ENCODE results near the gene UNC5C. TPM values are rescaled to one million over a fixed set of nuclear protein-coding genes. Genes with fewer than 3 reads are reported as not detected.

Gene UNC5C
- total RNA-seq, 2 experiments from 2014 or later: not detected

- H3K27ac Mint-ChIP-seq: no peak overlapping the region
- peaks cover 1% of the 10 kb centered on the region for H3K4me1 Mint-ChIP-seq
- H3K4me3 Mint-ChIP-seq: no peak overlapping the region
- H3K9me3 Mint-ChIP-seq: no peaks in the 10 kb centered on the region
- no peak for DNase-seq
- no peaks in the 10 kb centered on the region for H3K36me3 Mint-ChIP-seq
- no peaks in the 10 kb centered on the region for H3K27me3 Mint-ChIP-seq
These were observed 329.7 kb downstream of the UNC5C start for GRCh38 chr4:95219109-95219508.

GRCh38 chr4:95217197-95217596 lies 331.6 kb downstream of the UNC5C start:
- Mint-ChIP-seq H3K36me3 (no peaks in the 10 kb centered on the region), H3K27ac (no peak overlapping the region), H3K9me3 (no peaks in the 10 kb centered on the region), H3K27me3 (peaks cover 6% of the 10 kb centered on the region), H3K4me3 (no peak overlapping the region), H3K4me1 (peaks cover 2% of the 10 kb centered on the region)
- no peak for DNase-seq

- no peak for DNase-seq
- no peak overlapping the region for H3K4me3 Mint-ChIP-seq
- no peaks in the 10 kb centered on the region for H3K36me3 Mint-ChIP-seq
- H3K9me3 Mint-ChIP-seq: no peaks in the 10 kb centered on the region
- peaks cover 6% of the 10 kb centered on the region for H3K27me3 Mint-ChIP-seq
- H3K4me1 Mint-ChIP-seq: peaks cover 2% of the 10 kb centered on the region
- H3K27ac Mint-ChIP-seq: no peak overlapping the region
These were observed 332.1 kb downstream of the UNC5C start for GRCh38 chr4:95216636-95217035.

DNA sequence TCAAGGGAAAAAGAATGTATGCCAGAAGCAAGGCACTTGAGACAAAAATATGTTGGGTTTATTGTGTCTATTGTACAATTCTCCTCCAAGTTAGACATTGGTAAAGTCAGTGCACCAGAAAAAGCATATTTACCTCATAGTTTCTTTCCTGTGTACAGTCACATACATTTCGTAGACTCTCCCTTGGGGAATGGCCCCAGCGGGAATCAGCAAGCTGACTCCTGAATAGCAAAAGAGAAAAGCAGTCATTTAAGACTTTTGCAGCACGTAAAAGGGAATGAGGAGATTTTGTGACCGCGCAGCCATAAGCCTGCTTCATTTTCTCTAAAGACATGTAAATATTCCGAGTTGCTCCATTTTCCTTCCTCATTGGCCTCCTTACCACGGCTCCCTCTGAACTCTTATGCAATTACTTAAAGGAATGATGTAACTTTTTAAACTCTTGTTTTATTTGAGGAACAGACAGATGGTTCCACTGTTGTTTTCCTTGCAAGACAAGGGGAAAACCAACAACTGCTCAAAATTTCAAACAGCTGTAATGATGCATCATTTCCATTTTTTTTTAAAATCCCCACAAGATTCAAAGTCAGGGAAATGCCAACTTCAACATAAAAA lies 332.7 kb downstream of the UNC5C start:
- Mint-ChIP-seq H3K9me3 (no peaks in the 10 kb centered on the region), H3K27ac (no peak overlapping the region), H3K4me3 (no peak overlapping the region), H3K4me1 (peaks cover 2% of the 10 kb centered on the region), H3K27me3 (peaks cover 6% of the 10 kb centered on the region), H3K36me3 (no peaks in the 10 kb centered on the region)
- DNase-seq: no peak

DNA sequence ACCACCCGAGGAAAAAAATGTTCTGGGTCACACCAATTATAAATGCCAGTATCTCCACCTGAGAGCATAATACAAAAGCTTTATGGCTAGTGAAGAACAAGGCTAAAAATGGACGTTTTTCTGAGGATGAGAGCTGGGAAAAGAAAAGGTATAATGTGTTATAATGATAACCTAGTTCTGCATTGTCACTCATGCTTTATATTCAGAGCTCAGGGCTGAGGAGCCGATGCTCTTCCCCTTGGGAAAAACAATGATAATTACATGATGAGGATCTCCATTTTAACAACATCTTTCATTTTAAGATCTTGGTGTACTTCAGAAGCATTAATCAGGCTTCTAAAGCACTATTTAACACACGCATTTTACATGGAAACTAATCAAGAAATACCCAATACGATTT lies 333.7 kb downstream of the UNC5C start:
- no peak overlapping the region for H3K4me3 Mint-ChIP-seq
- no peak for DNase-seq
- no peak overlapping the region for H3K27ac Mint-ChIP-seq
- no peaks in the 10 kb centered on the region for H3K36me3 Mint-ChIP-seq
- H3K9me3 Mint-ChIP-seq: no peaks in the 10 kb centered on the region
- peaks cover 6% of the 10 kb centered on the region for H3K27me3 Mint-ChIP-seq
- H3K4me1 Mint-ChIP-seq: peaks cover 2% of the 10 kb centered on the region

- DNase-seq: no peak
- H3K4me1 Mint-ChIP-seq: peaks cover 2% of the 10 kb centered on the region
- no peak overlapping the region for H3K4me3 Mint-ChIP-seq
- H3K27ac Mint-ChIP-seq: no peak overlapping the region
- no peaks in the 10 kb centered on the region for H3K36me3 Mint-ChIP-seq
- peaks cover 6% of the 10 kb centered on the region for H3K27me3 Mint-ChIP-seq
- H3K9me3 Mint-ChIP-seq: no peaks in the 10 kb centered on the region
These were observed 334.4 kb downstream of the UNC5C start for GRCh38 chr4:95214408-95214807.

GRCh38 chr4:95213366-95213765 lies 335.4 kb downstream of the UNC5C start:
- Mint-ChIP-seq H3K9me3 (no peaks in the 10 kb centered on the region), H3K4me3 (no peak overlapping the region)

GRCh38 chr4:95212692-95213091 lies 336.1 kb downstream of the UNC5C start:
- no peaks in the 10 kb centered on the region for H3K36me3 Mint-ChIP-seq
- H3K4me1 Mint-ChIP-seq: peaks cover 2% of the 10 kb centered on the region
- peaks cover 6% of the 10 kb centered on the region for H3K27me3 Mint-ChIP-seq
- no peaks in the 10 kb centered on the region for H3K9me3 Mint-ChIP-seq
- H3K4me3 Mint-ChIP-seq: no peak overlapping the region
- no peak for DNase-seq
- H3K27ac Mint-ChIP-seq: no peak overlapping the region

More at GRCh38 chr4:95213366-95213765, 335.4 kb downstream of the UNC5C start:
- Mint-ChIP-seq H3K36me3 (no peaks in the 10 kb centered on the region), H3K27ac (no peak overlapping the region), H3K4me1 (peaks cover 2% of the 10 kb centered on the region), H3K27me3 (peaks cover 6% of the 10 kb centered on the region)
- no peak for DNase-seq

DNA sequence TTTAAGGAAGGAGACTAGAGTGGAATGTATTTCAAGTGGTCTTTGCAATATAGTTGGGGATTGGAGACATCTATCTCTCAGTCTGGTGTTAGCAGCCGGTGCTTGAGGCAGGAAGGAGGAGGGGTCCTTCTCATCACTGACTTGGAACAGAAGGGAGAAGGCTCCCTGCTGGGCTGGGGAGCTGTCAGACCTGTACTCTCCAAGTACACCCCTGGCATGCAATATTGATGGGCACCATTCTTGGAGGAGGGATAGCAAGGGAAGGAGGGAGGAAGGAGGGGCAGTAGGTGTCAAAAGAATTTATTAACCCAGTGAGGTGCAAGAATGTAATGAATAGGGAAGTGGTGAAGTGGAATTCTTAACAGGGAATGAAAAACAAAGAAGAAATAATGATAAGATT lies 338.8 kb downstream of the UNC5C start:
- H3K4me1 Mint-ChIP-seq: peaks cover 2% of the 10 kb centered on the region
- DNase-seq: no peak
- H3K9me3 Mint-ChIP-seq: no peaks in the 10 kb centered on the region
- no peak overlapping the region for H3K4me3 Mint-ChIP-seq
- H3K27me3 Mint-ChIP-seq: peaks cover 6% of the 10 kb centered on the region
- H3K27ac Mint-ChIP-seq: no peak overlapping the region
- H3K36me3 Mint-ChIP-seq: no peaks in the 10 kb centered on the region

DNA sequence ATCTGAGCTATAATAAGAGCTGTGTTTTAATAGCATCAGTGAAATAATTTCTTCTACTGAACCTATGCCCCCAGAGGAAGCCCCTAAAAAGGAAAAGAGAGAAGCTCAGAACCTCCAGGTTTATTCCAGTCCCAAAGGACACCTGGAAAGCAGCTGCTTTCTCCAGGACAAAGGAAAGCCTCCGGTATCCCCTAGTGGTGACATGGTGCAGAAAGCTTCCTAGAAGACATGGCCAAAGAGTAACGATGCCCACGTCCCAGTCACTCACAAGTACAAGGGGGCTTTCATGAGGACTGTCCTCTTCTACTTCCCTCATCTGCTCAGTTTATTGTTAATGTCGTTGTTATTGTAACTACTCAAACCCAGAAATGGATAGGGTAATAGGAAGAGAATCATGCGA lies 343.9 kb downstream of the UNC5C start:
- Mint-ChIP-seq H3K4me3 (no peak overlapping the region), H3K27ac (no peak overlapping the region), H3K4me1 (no peaks in the 10 kb centered on the region), H3K9me3 (no peaks in the 10 kb centered on the region), H3K27me3 (no peaks in the 10 kb centered on the region), H3K36me3 (no peaks in the 10 kb centered on the region)
- DNase-seq: no peak

- no peak for DNase-seq
- H3K36me3 Mint-ChIP-seq: no peaks in the 10 kb centered on the region
- no peak overlapping the region for H3K4me3 Mint-ChIP-seq
- H3K4me1 Mint-ChIP-seq: no peaks in the 10 kb centered on the region
- no peak overlapping the region for H3K27ac Mint-ChIP-seq
- no peaks in the 10 kb centered on the region for H3K27me3 Mint-ChIP-seq
- no peaks in the 10 kb centered on the region for H3K9me3 Mint-ChIP-seq
These were observed 344.4 kb downstream of the UNC5C start for GRCh38 chr4:95204267-95204844.

DNA sequence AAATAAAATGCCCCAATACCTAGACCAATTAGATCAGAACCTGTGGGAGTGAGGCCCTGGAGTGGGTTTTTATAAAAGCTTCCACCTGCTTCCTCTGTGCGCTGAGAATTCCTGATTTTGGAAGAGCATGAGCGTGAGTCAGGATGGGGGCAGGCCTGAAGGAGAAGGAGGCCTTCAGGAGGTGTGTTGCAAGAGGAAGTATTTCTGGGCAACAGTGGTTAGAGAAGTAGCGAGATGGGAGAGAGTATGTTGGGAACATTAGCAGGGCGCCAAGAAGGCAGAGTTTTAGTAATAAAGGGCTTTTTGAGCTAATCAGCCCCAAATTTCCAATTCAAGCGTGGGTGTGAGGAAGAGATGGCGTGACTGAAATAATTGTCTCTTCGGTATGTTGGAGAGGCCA lies 349.8 kb downstream of the UNC5C start:
- H3K36me3 Mint-ChIP-seq: no peaks in the 10 kb centered on the region
- no peaks in the 10 kb centered on the region for H3K9me3 Mint-ChIP-seq
- H3K27me3 Mint-ChIP-seq: no peaks in the 10 kb centered on the region
- H3K4me3 Mint-ChIP-seq: no peak overlapping the region
- DNase-seq: no peak
- no peak overlapping the region for H3K27ac Mint-ChIP-seq
- peaks cover 3% of the 10 kb centered on the region for H3K4me1 Mint-ChIP-seq

DNA sequence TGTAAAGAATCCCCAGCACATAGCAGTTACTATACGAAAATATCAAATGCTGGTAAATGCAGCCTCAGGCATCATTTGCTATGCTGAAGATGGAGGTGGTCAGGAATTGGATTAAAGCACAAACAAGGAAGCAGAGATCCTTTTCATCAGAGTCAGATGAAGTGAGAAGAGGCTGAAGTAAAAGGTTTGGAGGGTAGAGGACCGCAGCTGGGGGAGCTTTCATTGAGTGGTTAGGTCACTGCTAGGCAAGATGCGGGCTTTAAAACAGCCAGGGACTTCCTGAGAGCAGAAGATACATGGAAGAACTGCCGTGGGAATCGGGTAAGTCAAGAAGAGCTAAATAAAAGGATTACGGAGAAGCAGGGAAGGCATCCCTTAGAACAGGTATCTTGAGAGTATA lies 351.4 kb downstream of the UNC5C start:
- Mint-ChIP-seq H3K4me3 (no peak overlapping the region), H3K9me3 (no peaks in the 10 kb centered on the region), H3K36me3 (no peaks in the 10 kb centered on the region), H3K4me1 (peaks cover 12% of the 10 kb centered on the region), H3K27ac (no peak overlapping the region), H3K27me3 (no peaks in the 10 kb centered on the region)
- no peak for DNase-seq

- Mint-ChIP-seq H3K27ac (no peak overlapping the region), H3K9me3 (no peaks in the 10 kb centered on the region), H3K36me3 (no peaks in the 10 kb centered on the region), H3K27me3 (no peaks in the 10 kb centered on the region), H3K4me1 (peaks cover 22% of the 10 kb centered on the region), H3K4me3 (no peak overlapping the region)
- DNase-seq: no peak
These were observed 355.2 kb downstream of the UNC5C start for GRCh38 chr4:95193391-95194224.

GRCh38 chr4:95191537-95191936 lies 357.2 kb downstream of the UNC5C start:
- Mint-ChIP-seq H3K9me3 (no peaks in the 10 kb centered on the region), H3K27ac (no peak overlapping the region), H3K27me3 (no peaks in the 10 kb centered on the region), H3K4me3 (no peak overlapping the region), H3K36me3 (no peaks in the 10 kb centered on the region), H3K4me1 (peaks cover 25% of the 10 kb centered on the region)
- no peak for DNase-seq

Data from activated naive CD8-positive, alpha-beta T cell treated with anti-CD3 and anti-CD28 coated beads for 36 hours (primary cell).